IMR-90 (cell line): ENCODE results near the gene MAGI1. TPM values are rescaled to one million over a fixed set of nuclear protein-coding genes. Genes with fewer than 3 reads are reported as not detected.

Experiments
- ATAC-seq: fragments of 200-7000 bp; cut with Tn5 transposase; 2 replicates; pipeline ENCODE4 v1.9.1; 2020; ENCODE audit warnings: low read depth, mild to moderate bottlenecking, moderate library complexity
- BruUV-seq: library from RNA; stranded (reverse); fragments of 400-500 nt; replicated peaks from 2 replicates; lab custom pipeline; 2021; lab: Mats Ljungman, UMichigan
- CTCF ChIA-PET: fragments of 300-600 bp; formaldehyde crosslinking; extraction: SDS; loops from one replicate; lab custom pipeline; 2021; ENCODE audit warnings: antibody characterized with exemption; lab: Yijun Ruan, JAX
- POLR2A ChIA-PET: fragments of 300-600 bp; sonication (Branson Sonifier 250); formaldehyde crosslinking; loops from one replicate; lab custom pipeline; 2022; ENCODE audit warnings: antibody characterized with exemption; ENCODE audit not compliant: unreplicated experiment; lab: Charles Lee
- DNase-seq: peaks from one replicate; pipeline ENCODE4 v3.0.0; 2013
- H2AFZ ChIP-seq: replicated peaks from 2 replicates; pipeline ENCODE3; 2013; ENCODE audit warnings: low read length, mild to moderate bottlenecking; ENCODE audit not compliant: poor library complexity
- H2AK5ac ChIP-seq: 2 replicates; pipeline ENCODE4 v1.6.1; 2013; ENCODE audit warnings: low read depth, low read length, inconsistent platforms
- H2AK9ac ChIP-seq: replicated peaks from 2 replicates; pipeline ENCODE3; 2013; ENCODE audit warnings: mild to moderate bottlenecking, low read depth, low read length, moderate library complexity; ENCODE audit not compliant: poor library complexity
- H2BK120ac ChIP-seq: 2 replicates; pipeline ENCODE4 v1.6.1; 2013; ENCODE audit warnings: low read depth, low read length, inconsistent platforms
- H2BK15ac ChIP-seq: 3 replicates; pipeline ENCODE4 v1.6.1; 2013; ENCODE audit warnings: low read depth, low read length, inconsistent platforms
- H2BK20ac ChIP-seq: 2 replicates; pipeline ENCODE4 v1.6.1; 2013; ENCODE audit warnings: low read depth, mild to moderate bottlenecking, inconsistent platforms, low read length, moderate library complexity
- H2BK5ac ChIP-seq: 2 replicates; pipeline ENCODE4 v1.6.1; 2013; ENCODE audit warnings: mild to moderate bottlenecking, low read depth, low read length, inconsistent platforms; ENCODE audit not compliant: poor library complexity, severe bottlenecking
- H3K14ac ChIP-seq: replicated peaks from 2 replicates; pipeline ENCODE4 v1.6.1; 2013; ENCODE audit warnings: low read depth, low read length, inconsistent platforms
- H3K18ac ChIP-seq: 2 replicates; pipeline ENCODE4 v1.6.1; 2013; ENCODE audit warnings: low read depth, low read length, control low read depth
- H3K23ac ChIP-seq: 2 replicates; pipeline ENCODE4 v1.6.1; 2013; ENCODE audit warnings: low read depth, low read length, inconsistent platforms
- H3K27ac ChIP-seq: 2 replicates; pipeline ENCODE4 v1.5.1; 2013; ENCODE audit warnings: mild to moderate bottlenecking, control low read depth, low read length; ENCODE audit not compliant: insufficient read depth
- H3K27me3 ChIP-seq: 2 replicates; pipeline ENCODE4 v1.6.1; 2013; ENCODE audit warnings: low read length; ENCODE audit not compliant: control insufficient read depth, insufficient read depth
- H3K36me3 ChIP-seq: 2 replicates; pipeline ENCODE4 v1.6.1; 2013; ENCODE audit warnings: low read length, mixed read lengths; ENCODE audit not compliant: control insufficient read depth, insufficient read depth
- H3K4ac ChIP-seq: 2 replicates; pipeline ENCODE4 v1.6.1; 2013; ENCODE audit warnings: low read depth, low read length, inconsistent platforms
- H3K4me1 ChIP-seq: 2 replicates; pipeline ENCODE4 v1.6.1; 2013; ENCODE audit warnings: low read length, mixed read lengths; ENCODE audit not compliant: control insufficient read depth, insufficient read depth
- H3K4me2 ChIP-seq: 2 replicates; pipeline ENCODE4 v1.6.1; 2013; ENCODE audit warnings: low read depth, mild to moderate bottlenecking, control low read depth, low read length, moderate library complexity
- H3K4me3 ChIP-seq: 2 replicates; pipeline ENCODE4 v1.5.1; 2013; ENCODE audit warnings: low read depth, mild to moderate bottlenecking, control low read depth, low read length, moderate library complexity; ENCODE audit not compliant: insufficient read depth
- H3K56ac ChIP-seq: 2 replicates; pipeline ENCODE4 v1.6.1; 2013; ENCODE audit warnings: low read length, inconsistent platforms; ENCODE audit not compliant: insufficient read depth; ENCODE audit errors: extremely low read depth
- H3K79me1 ChIP-seq, 2 experiments: 2 replicates each; pipeline ENCODE4 v1.6.1; 2013; ENCODE audit warnings: low read length in 2 of 2, inconsistent platforms in 1 of 2, low read depth in 1 of 2
- H3K9ac ChIP-seq: 2 replicates; pipeline ENCODE4 v1.6.1; 2013; ENCODE audit warnings: low read depth, low read length, control low read depth
- H3K9me1 ChIP-seq: 2 replicates; pipeline ENCODE4 v1.6.1; 2013; ENCODE audit warnings: low read length, inconsistent platforms; ENCODE audit not compliant: insufficient read depth
- H3K9me3 ChIP-seq: 2 replicates; pipeline ENCODE4 v1.6.1; 2013; ENCODE audit warnings: low read length; ENCODE audit not compliant: control insufficient read depth, insufficient read depth
- H4K20me1 ChIP-seq: 2 replicates; pipeline ENCODE4 v1.6.1; 2013; ENCODE audit warnings: low read length, inconsistent platforms; ENCODE audit not compliant: insufficient read depth
- H4K5ac ChIP-seq: 2 replicates; pipeline ENCODE4 v1.6.1; 2013; ENCODE audit warnings: mild to moderate bottlenecking, low read depth, low read length, control low read depth
- H4K8ac ChIP-seq, 2 experiments: 2 replicates each; pipeline ENCODE4 v1.6.1; 2013; ENCODE audit warnings: low read depth in 2 of 2, low read length in 2 of 2, control low read depth in 1 of 2, inconsistent platforms in 1 of 2
- H4K91ac ChIP-seq: 2 replicates; pipeline ENCODE4 v1.6.1; 2013; ENCODE audit warnings: low read depth, low read length, inconsistent platforms; ENCODE audit not compliant: insufficient read depth
- CEBPB ChIP-seq: IDR thresholded peaks from 2 replicates; pipeline ENCODE4 v1.6.1; 2012; ENCODE audit warnings: low read depth, low read length, improper control_type of control experiment
- CHD1 ChIP-seq: IDR thresholded peaks from 2 replicates; pipeline ENCODE4 v1.6.1; 2012; ENCODE audit warnings: low read depth, low read length, improper control_type of control experiment
- FOS ChIP-seq: fragments of 150-350 bp; IDR thresholded peaks from 2 replicates; pipeline ENCODE4 v1.6.1; 2016; ENCODE audit warnings: low read depth, low read length
- MAFK ChIP-seq: IDR thresholded peaks from 2 replicates; pipeline ENCODE4 v1.6.1; 2012; ENCODE audit warnings: low read depth, low read length, improper control_type of control experiment
- MXI1 ChIP-seq: IDR thresholded peaks from 2 replicates; pipeline ENCODE4 v1.6.1; 2012; ENCODE audit warnings: low read depth, mild to moderate bottlenecking, low read length, moderate library complexity, borderline replicate concordance
- NFE2L2 ChIP-seq: fragments of 150-350 bp; IDR thresholded peaks from 2 replicates; pipeline ENCODE4 v1.6.1; 2016; ENCODE audit warnings: low read depth, mild to moderate bottlenecking, low read length
- POLR2A ChIP-seq: IDR thresholded peaks from 2 replicates; pipeline ENCODE4 v1.6.1; 2012; ENCODE audit warnings: mild to moderate bottlenecking, low read depth, low read length
- RCOR1 ChIP-seq: IDR thresholded peaks from 2 replicates; pipeline ENCODE4 v1.6.1; 2012; ENCODE audit warnings: mild to moderate bottlenecking, low read length, improper control_type of control experiment; ENCODE audit not compliant: insufficient replicate concordance
- RFX5 ChIP-seq: IDR thresholded peaks from 2 replicates; pipeline ENCODE4 v1.8.0; 2012; ENCODE audit warnings: low read depth, mild to moderate bottlenecking, low read length, moderate library complexity
- SMC3 ChIP-seq: fragments of 150-350 bp; IDR thresholded peaks from 2 replicates; pipeline ENCODE4 v1.6.1; 2016; ENCODE audit warnings: low read depth, mild to moderate bottlenecking, antibody characterized with exemption, low read length, moderate library complexity
- WGBS, 2 experiments: methylation state at CpG; one replicate each; pipeline versions ENCODE4 v1.1.5 to v1.1.7; 2013; ENCODE audit warnings: missing lambda C conversion rate in 2 of 2; ENCODE audit not compliant: insufficient read length in 1 of 2; ENCODE audit errors: extremely low coverage in 2 of 2; 5-methylcytosine and 5-hydroxymethylcytosine counted together
- dilution Hi-C: fragments of 300-500 bp; cut with HindIII; formaldehyde crosslinking; loops from one replicate; pipeline ENCODE4 v1.14.3; 2018; ENCODE audit warnings: low sequenced_read_pairs; ENCODE audit not compliant: unreplicated experiment
- in situ Hi-C: fragments of 300-500 bp; cut with MboI; formaldehyde crosslinking; loops from 3 replicates; pipeline ENCODE4 v1.14.3; 2019; ENCODE audit warnings: low sequenced_read_pairs, inconsistent platforms, mixed read lengths
- intact Hi-C: fragments of 100-400 bp; cut with micrococcal nuclease; formaldehyde crosslinking; loops from 2 replicates; pipeline ENCODE4 v1.10.0; 2022
- polyA plus RNA-seq, 3 experiments: library from polyadenylated mRNA; depleted of rRNA; stranded (reverse); fragments of >200 nt; gene quantifications; 2 replicates each; pipeline ENCODE4 v1.2.3, GENCODE V29; 2012; ENCODE audit warnings: low replicate concordance in 1 of 3
- total RNA-seq: library from RNA; depleted of rRNA; stranded (reverse); fragments of >200 nt; gene quantifications from 2 replicates; pipeline ENCODE4 v1.2.3, GENCODE V29; 2012
- TF ChIP-seq, protein P1 (sequence below): conservative IDR thresholded peaks from 2 replicates; pipeline ENCODE4 v1.5.1; 2012; ENCODE audit warnings: mild to moderate bottlenecking, low read depth, low read length, improper control_type of control experiment
- TF ChIP-seq, protein P2 (sequence below): fragments of 150-350 bp; IDR thresholded peaks from 2 replicates; pipeline ENCODE4 v1.6.1; 2017; ENCODE audit warnings: mild to moderate bottlenecking, antibody characterized with exemption, low read length, low read depth
- TF ChIP-seq, protein P3 (sequence below): fragments of 150-350 bp; IDR thresholded peaks from 2 replicates; pipeline ENCODE4 v1.6.1; 2016; ENCODE audit warnings: low read depth, mild to moderate bottlenecking, low read length, moderate library complexity, borderline replicate concordance

Gene MAGI1
- total and polyA plus RNA-seq, 2 of the 4 experiments (the other 2 are of a cell fraction): 14.5 to 24.2 TPM

DNA sequence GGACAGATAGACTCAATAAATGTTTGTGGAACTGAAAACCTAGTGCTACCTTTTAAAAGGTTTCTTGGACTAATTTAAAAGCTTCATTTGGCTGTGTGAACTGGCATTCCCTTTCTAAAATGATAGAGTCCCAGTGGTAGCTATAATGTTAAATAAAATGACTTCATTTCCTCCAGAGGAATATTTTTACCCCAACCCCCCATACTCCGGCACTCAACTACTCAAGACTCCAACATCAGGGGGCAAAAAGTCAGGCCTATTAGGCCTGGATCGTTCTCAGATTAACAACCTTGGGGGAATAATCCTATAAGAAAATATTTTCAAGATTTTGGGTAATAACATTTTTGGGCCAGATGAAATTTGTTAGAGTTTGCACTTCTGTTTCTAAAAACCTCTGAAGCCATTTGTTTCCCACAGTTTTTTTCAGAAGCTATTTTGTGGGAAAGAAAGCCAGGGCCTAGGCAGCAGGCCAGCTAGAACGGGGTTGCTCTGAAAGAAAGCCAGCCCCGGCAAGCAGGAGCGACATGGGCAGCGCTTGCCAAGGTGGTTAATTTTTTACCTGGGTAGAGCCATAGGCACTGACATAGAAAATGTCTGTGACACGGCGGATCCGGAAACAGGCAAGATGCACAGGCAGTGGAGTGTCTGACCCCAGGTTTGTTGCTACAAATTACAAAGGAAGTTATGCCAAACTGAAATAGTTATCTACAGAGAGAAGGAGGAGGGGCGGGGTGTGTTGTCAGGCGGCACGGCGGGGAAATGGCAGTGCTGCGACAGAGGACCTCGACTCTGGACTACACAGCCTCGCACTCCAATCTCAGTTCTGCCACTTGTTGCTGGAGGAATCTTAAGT is 84.6 kb downstream of the MAGI1 start:
- Histone ChIP-seq H4K5ac (peak overlapping the region; percentile 61), H3K18ac (peak overlapping the region; percentile 13; the same call in 1 of the 2 replicates), H3K23ac (peak overlapping the region; percentile 77; the same call in 1 of the 2 replicates), H3K36me3 (no peaks in the 10 kb centered on the region), H2AFZ (peak overlapping the region; percentile 63), H2BK20ac (peak overlapping the region; percentile 86), H3K27me3 (no peaks in the 10 kb centered on the region), H2BK5ac (peak overlapping the region; percentile 49), H3K4me2 (peak overlapping the region; percentile 34; the same call in 1 of the 2 replicates), H4K8ac (peak overlapping the region; percentile 45 to 52; a peak in 3 of 4 replicates), H3K79me1 (peaks cover 34 to 85% of the 10 kb centered on the region in 2 experiments; a peak in 3 of 4 replicates), H3K56ac (peak overlapping the region; percentile 38; the same call in 1 of the 2 replicates), H3K9me1 (peaks cover 16% of the 10 kb centered on the region), H3K4me3 (no peak overlapping the region), H2AK9ac (no peak overlapping the region), H3K14ac (peak overlapping the region; percentile 73), H4K91ac (peak overlapping the region; percentile 51), H3K9me3 (no peaks in the 10 kb centered on the region), H4K20me1 (no peaks in the 10 kb centered on the region), H2BK120ac (peak overlapping the region; percentile 91), H2AK5ac (peak overlapping the region; percentile 41), H3K27ac (no peak overlapping the region), H3K4me1 (peaks cover 20% of the 10 kb centered on the region), H3K9ac (no peak overlapping the region), H3K4ac (peak overlapping the region; percentile 90), H2BK15ac (peak overlapping the region; percentile 91; the same call in 2 of the 3 replicates)
- DNase-seq (no peak), ATAC-seq (no peak)
- 50% methylated on average over 7 of the region's 16 CpGs; no CpG with 5 or more reads in 1 of the 2 experiments for WGBS, 2 experiments
- in situ Hi-C loops (no loop called here), intact Hi-C loops (loop anchor here (10.0 kb wide), 2 partner anchors 169 to 181 kb away; no protein-coding TSS in a partner anchor), dilution Hi-C loops (no loop called here)
- ChIA-PET POLR2A (no interaction called here), CTCF (no interaction called here)
- BruUV-seq: no TSS peak
- TF ChIP-seq SMC3 (no peak), CHD1 (no peak), MXI1 (no peak), MAFK (no peak), RFX5 (no peak), FOS (no peak), POLR2A (no peak), NFE2L2 (no peak), RCOR1 (no peak), CEBPB (no peak)
- TF ChIP-seq, protein P1, sequence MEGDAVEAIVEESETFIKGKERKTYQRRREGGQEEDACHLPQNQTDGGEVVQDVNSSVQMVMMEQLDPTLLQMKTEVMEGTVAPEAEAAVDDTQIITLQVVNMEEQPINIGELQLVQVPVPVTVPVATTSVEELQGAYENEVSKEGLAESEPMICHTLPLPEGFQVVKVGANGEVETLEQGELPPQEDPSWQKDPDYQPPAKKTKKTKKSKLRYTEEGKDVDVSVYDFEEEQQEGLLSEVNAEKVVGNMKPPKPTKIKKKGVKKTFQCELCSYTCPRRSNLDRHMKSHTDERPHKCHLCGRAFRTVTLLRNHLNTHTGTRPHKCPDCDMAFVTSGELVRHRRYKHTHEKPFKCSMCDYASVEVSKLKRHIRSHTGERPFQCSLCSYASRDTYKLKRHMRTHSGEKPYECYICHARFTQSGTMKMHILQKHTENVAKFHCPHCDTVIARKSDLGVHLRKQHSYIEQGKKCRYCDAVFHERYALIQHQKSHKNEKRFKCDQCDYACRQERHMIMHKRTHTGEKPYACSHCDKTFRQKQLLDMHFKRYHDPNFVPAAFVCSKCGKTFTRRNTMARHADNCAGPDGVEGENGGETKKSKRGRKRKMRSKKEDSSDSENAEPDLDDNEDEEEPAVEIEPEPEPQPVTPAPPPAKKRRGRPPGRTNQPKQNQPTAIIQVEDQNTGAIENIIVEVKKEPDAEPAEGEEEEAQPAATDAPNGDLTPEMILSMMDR: no peak
- TF ChIP-seq, protein P2, sequence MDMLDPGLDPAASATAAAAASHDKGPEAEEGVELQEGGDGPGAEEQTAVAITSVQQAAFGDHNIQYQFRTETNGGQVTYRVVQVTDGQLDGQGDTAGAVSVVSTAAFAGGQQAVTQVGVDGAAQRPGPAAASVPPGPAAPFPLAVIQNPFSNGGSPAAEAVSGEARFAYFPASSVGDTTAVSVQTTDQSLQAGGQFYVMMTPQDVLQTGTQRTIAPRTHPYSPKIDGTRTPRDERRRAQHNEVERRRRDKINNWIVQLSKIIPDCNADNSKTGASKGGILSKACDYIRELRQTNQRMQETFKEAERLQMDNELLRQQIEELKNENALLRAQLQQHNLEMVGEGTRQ: no peak
- TF ChIP-seq, protein P3, sequence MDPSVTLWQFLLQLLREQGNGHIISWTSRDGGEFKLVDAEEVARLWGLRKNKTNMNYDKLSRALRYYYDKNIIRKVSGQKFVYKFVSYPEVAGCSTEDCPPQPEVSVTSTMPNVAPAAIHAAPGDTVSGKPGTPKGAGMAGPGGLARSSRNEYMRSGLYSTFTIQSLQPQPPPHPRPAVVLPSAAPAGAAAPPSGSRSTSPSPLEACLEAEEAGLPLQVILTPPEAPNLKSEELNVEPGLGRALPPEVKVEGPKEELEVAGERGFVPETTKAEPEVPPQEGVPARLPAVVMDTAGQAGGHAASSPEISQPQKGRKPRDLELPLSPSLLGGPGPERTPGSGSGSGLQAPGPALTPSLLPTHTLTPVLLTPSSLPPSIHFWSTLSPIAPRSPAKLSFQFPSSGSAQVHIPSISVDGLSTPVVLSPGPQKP: no peak
